HG03097 (cell line): ENCODE measurements around the gene ADGRA1.

Experiments used
- ATAC-seq: cut with Tn5 transposase; IDR thresholded peaks from one replicate; pipeline ENCODE4 v1.9.1; 2021; ENCODE audit not compliant: unreplicated experiment, low FRiP score

Gene ADGRA1

GRCh38 chr10:133056001-133056400, 31.7 kb upstream of the ADGRA1 start:
- ATAC-seq = no peak

GRCh38 chr10:133056651-133057178, 31.0 kb upstream of the ADGRA1 start:
- ATAC-seq = no peak

- ATAC-seq = no peak
Observed at GRCh38 chr10:133058331-133059092, 29.2 kb upstream of the ADGRA1 start.

- ATAC-seq = no peak
Observed at GRCh38 chr10:133059093-133059470, 28.6 kb upstream of the ADGRA1 start.

- ATAC-seq = no peak
Observed at GRCh38 chr10:133059571-133059970, 28.2 kb upstream of the ADGRA1 start.

DNA sequence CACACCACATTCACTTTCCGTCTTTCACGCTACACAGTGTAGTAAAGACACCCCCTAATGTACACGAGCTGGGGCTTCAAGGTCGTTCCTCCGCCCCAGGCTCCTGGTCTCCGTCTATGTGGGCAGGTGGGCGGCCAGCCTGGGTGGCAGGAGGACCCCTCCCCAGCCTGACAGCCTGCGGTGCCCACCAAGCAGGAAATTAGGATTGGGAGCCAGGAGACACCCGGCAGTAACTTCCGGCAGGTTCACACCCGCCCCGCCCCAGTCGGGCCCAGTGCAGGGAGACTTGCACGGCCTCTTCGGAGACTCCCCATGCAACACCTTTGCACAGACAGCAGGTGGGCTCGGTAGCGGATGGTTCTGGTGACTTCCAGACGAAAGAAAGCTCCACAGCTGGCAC, 27.7 kb upstream of the ADGRA1 start:
- ATAC-seq = no peak

GRCh38 chr10:133060466-133060865, 27.3 kb upstream of the ADGRA1 start:
- ATAC-seq = no peak

GRCh38 chr10:133060881-133061280, 26.8 kb upstream of the ADGRA1 start:
- ATAC-seq = no peak

GRCh38 chr10:133061296-133062038, 26.3 kb upstream of the ADGRA1 start:
- no peak for ATAC-seq

- no peak for ATAC-seq
Observed at GRCh38 chr10:133062085-133062484, 25.6 kb upstream of the ADGRA1 start.

GRCh38 chr10:133062635-133063034, 25.1 kb upstream of the ADGRA1 start:
- ATAC-seq = no peak

- ATAC-seq = no peak
Observed at GRCh38 chr10:133067149-133068105, 20.3 kb upstream of the ADGRA1 start.

GRCh38 chr10:133068111-133069032, 19.4 kb upstream of the ADGRA1 start:
- no peak for ATAC-seq

- no peak for ATAC-seq
Observed at GRCh38 chr10:133069033-133069525, 18.6 kb upstream of the ADGRA1 start.

DNA sequence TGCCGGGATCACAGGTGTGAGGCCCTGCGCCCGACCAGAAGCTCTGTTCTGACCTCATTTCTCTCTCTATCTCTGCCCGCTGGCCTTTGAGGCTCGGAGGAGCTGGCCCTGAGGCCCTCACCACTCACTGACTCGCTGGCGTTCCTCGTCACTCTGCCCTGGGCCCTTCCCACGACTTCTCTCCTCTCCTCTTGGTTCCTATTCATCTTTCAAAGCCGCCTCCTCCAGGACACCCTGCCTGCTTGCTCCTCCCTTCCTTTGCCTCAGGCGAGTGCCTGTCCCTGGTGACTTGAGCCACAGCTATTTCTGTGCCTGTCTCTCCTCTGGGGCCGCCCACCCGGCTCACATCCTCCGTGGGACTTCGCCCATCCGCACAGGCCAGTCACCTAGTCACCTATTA, 17.3 kb upstream of the ADGRA1 start:
- no peak for ATAC-seq

DNA sequence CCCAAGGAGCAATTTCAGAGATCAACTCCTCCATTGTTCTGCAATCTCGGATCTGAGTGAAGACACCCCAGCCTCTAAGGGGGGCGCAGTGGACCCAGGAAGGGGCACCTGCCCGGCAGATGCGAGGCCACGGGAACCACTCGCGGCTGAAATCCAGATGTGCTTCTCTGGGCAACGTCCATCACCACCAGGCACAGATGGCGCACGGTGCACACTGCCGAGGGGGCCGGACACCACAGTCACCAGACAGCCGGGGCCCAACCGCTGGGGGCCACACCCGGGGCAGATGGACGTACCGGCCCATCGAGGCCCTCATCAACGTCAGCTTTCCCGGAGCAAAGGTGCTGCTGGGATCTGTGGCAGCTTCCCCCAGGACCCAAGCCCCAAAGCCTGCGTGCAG, 16.9 kb upstream of the ADGRA1 start:
- no peak for ATAC-seq

GRCh38 chr10:133071733-133072132, 16.0 kb upstream of the ADGRA1 start:
- no peak for ATAC-seq

- no peak for ATAC-seq
Observed at GRCh38 chr10:133072196-133072595, 15.5 kb upstream of the ADGRA1 start.

DNA sequence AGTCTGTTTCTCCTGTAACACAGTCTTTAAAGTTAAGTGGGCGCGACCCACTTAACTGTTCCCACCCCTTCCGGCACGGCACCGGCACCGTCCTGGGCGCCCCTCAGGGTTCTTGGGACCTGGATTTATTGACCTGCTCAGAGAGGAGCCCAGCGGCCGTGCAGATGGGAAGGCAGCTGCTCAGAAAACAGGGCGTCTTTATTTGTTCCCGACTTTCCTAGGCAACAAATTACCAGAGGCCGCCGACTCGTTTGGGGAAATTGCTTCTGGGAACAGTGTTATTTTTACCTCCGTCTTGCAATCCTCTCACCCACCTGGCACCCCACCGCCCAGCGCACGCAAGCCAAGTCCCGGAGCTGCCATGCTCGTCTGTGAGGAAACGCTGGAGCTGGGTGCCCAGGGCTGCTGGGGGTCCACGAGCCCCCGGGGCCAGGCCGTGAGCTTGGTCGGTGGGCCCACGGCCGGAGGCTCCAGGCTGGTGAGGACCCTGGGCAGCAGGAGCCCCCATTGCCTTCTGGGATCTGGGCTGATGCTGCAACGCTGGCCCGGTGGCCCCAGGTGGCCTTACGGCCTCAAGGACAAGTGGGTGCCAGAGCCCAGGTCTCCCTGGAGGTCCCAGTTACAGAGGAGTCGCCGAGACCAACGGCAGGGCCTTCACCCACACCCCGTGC, 14.9 kb upstream of the ADGRA1 start:
- no peak for ATAC-seq
